Upper lobe of left lung (tissue), 6 donors: Measurements from ENCODE around the gene PECR. TPM values are rescaled to one million over a fixed set of nuclear protein-coding genes. Genes with fewer than 3 reads are reported as not detected.

Experiments
- ATAC-seq, 2 donors: fragments of 200-7000 bp; cut with Tn5 transposase; one replicate each; pipeline ENCODE4 v1.9.1; 2022; ENCODE audit warnings: mild to moderate bottlenecking in 2 of 2, moderate library complexity in 2 of 2; ENCODE audit not compliant: low FRiP score in 2 of 2
- DNase-seq, 2 donors: peaks; one replicate each; pipeline ENCODE4 v3.0.0-alpha.2; 2019 to 2020
- H3K27ac ChIP-seq, 4 donors: fragments of 200-600 bp; sonication (generic); one replicate each; pipeline ENCODE4 v1.5.1; 2016 to 2019
- H3K27me3 ChIP-seq, 4 donors: fragments of 200-600 bp; sonication (generic); one replicate each; pipeline ENCODE4 v1.5.1; 2017 to 2019
- H3K36me3 ChIP-seq, 4 donors: fragments of 200-600 bp; sonication (generic); one replicate each; pipeline ENCODE4 v1.5.1; 2016 to 2019
- H3K4me1 ChIP-seq, 4 donors: fragments of 200-600 bp; sonication (generic); one replicate each; pipeline ENCODE4 v1.5.1; 2018 to 2019
- H3K4me3 ChIP-seq, 4 donors: fragments of 200-600 bp; sonication (generic); one replicate each; pipeline ENCODE4 v1.5.1; 2017 to 2019; ENCODE audit warnings: mild to moderate bottlenecking in 2 of 4, moderate library complexity in 1 of 4
- H3K9me3 ChIP-seq, 4 donors: fragments of 200-600 bp; sonication (generic); one replicate each; pipeline ENCODE4 v1.5.1; 2018 to 2019
- CTCF ChIP-seq, 6 experiments: fragments of 450-650 bp in 4 of 6; fragments of 200-600 bp in 2 of 6; sonication (generic) in 2 of 6; IDR thresholded peaks; one replicate each; pipeline ENCODE4 v1.5.1; 2016 to 2019; ENCODE audit warnings: antibody characterized with exemption in 6 of 6
- EP300 ChIP-seq, 4 donors: sonication (generic); formaldehyde crosslinking; IDR thresholded peaks; one replicate each; pipeline ENCODE4 v1.5.1; 2017; ENCODE audit warnings: antibody characterized with exemption in 4 of 4, control low read depth in 2 of 4
- POLR2A ChIP-seq, 4 donors: fragments of 450-650 bp; IDR thresholded peaks; one replicate each; pipeline ENCODE4 v1.5.1; 2016 to 2017; ENCODE audit warnings: antibody characterized with exemption in 4 of 4, mild to moderate bottlenecking in 2 of 4
- POLR2AphosphoS5 ChIP-seq, 2 donors: sonication (generic); formaldehyde crosslinking; IDR thresholded peaks; one replicate each; pipeline ENCODE4 v1.5.1; 2017; ENCODE audit warnings: antibody characterized with exemption in 2 of 2
- WGBS, 2 donors: methylation state at CpG; one replicate each; pipeline ENCODE4 v1.1.5; 2017 to 2018; 5-methylcytosine and 5-hydroxymethylcytosine counted together
- total RNA-seq, 6 donors: library from RNA; depleted of rRNA in 4 of 6; stranded (reverse); fragments of >200 nt in 4 of 6; gene quantifications; one replicate each; pipeline versions ENCODE4 v1.1.0 to v1.2.1, GENCODE V29; 2016 to 2021
- donor health status: DM: no; HTN: no; CAD: no; lungs with moderate emphysema.
- donor health status: DM: no; HTN: yes; CAD: no; lungs with severe emphysema.

The PECR gene
- total RNA-seq, 6 donors from 2014 or later: 11.9 to 39.8 (median 20.3) TPM

- TF ChIP-seq CTCF (IDR thresholded peaks at IDR 0.05) (no peak), POLR2AphosphoS5 (IDR thresholded peaks at IDR 0.05) (no peak), EP300 (IDR thresholded peaks at IDR 0.05) (no peak), POLR2A (IDR thresholded peaks at IDR 0.05) (no peak)
- H3K4me1 ChIP-seq: peaks cover 0 to 14% (median 0%) of the 10 kb centered on the region in 4 donors
- H3K36me3 ChIP-seq: peaks cover 0 to 12% (median 4%) of the 10 kb centered on the region in 4 donors
- no peak for DNase-seq
- H3K9me3 ChIP-seq: no peaks in the 10 kb centered on the region
- no peak for ATAC-seq
- no peak overlapping the region for H3K27ac ChIP-seq
- no peak overlapping the region for H3K4me3 ChIP-seq
- WGBS, 2 donors: 69 to 83% methylated on average over 6 of the region's 6 CpGs
- H3K27me3 ChIP-seq: no peaks in the 10 kb centered on the region
Observed at GRCh38 chr2:216070195-216070594, 11.4 kb downstream of the PECR start.

- Histone ChIP-seq H3K4me3 (no peak overlapping the region), H3K27me3 (no peaks in the 10 kb centered on the region), H3K27ac (no peak overlapping the region), H3K9me3 (no peaks in the 10 kb centered on the region), H3K36me3 (peaks cover 0 to 23% (median 6%) of the 10 kb centered on the region in 4 donors), H3K4me1 (peaks cover 0 to 14% (median 0%) of the 10 kb centered on the region in 4 donors)
- 91 to 98% methylated on average over 2 of the region's 2 CpGs for WGBS, 2 donors
- no peak for TF ChIP-seq EP300 (IDR thresholded peaks at IDR 0.05)
- DNase-seq: no peak
- no peak for ATAC-seq
Observed at GRCh38 chr2:216069028-216069427, 12.6 kb downstream of the PECR start.

GRCh38 chr2:216066230-216066629, 15.4 kb downstream of the PECR start:
- no peak for TF ChIP-seq CTCF (IDR thresholded peaks at IDR 0.05)
- no peak for TF ChIP-seq POLR2AphosphoS5 (IDR thresholded peaks at IDR 0.05)
- no peak for TF ChIP-seq EP300 (IDR thresholded peaks at IDR 0.05)
- no peak for TF ChIP-seq POLR2A (IDR thresholded peaks at IDR 0.05)
- WGBS, 2 donors: 96 to 99% methylated on average over 5 of the region's 5 CpGs
- no peak for ATAC-seq
- Histone ChIP-seq H3K27ac (no peak overlapping the region), H3K36me3 (peaks cover 0 to 31% (median 7%) of the 10 kb centered on the region in 4 donors), H3K4me1 (peaks cover 0 to 7% (median 0%) of the 10 kb centered on the region in 4 donors), H3K27me3 (no peaks in the 10 kb centered on the region), H3K9me3 (no peaks in the 10 kb centered on the region), H3K4me3 (no peak overlapping the region)
- no peak for DNase-seq

GRCh38 chr2:216064665-216065064, 16.9 kb downstream of the PECR start:
- no peaks in the 10 kb centered on the region for H3K9me3 ChIP-seq
- DNase-seq (no peak), ATAC-seq (no peak)
- no peaks in the 10 kb centered on the region for H3K27me3 ChIP-seq
- no peak overlapping the region for H3K27ac ChIP-seq
- H3K4me3 ChIP-seq: no peak overlapping the region
- TF ChIP-seq CTCF (IDR thresholded peaks at IDR 0.05) (no peak), POLR2A (IDR thresholded peaks at IDR 0.05) (no peak), POLR2AphosphoS5 (IDR thresholded peaks at IDR 0.05) (no peak), EP300 (IDR thresholded peaks at IDR 0.05) (no peak)
- 82 to 89% methylated on average over 1 of the region's 1 CpG for WGBS, 2 donors
- peaks cover 0 to 36% (median 7%) of the 10 kb centered on the region in 4 donors for H3K36me3 ChIP-seq
- H3K4me1 ChIP-seq: no peaks in the 10 kb centered on the region

GRCh38 chr2:216064014-216064630, 17.5 kb downstream of the PECR start:
- no peaks in the 10 kb centered on the region for H3K4me1 ChIP-seq
- H3K27ac ChIP-seq: no peak overlapping the region

More at GRCh38 chr2:216064014-216064630, 17.5 kb downstream of the PECR start:
- Histone ChIP-seq H3K36me3 (peaks cover 0 to 36% (median 7%) of the 10 kb centered on the region in 4 donors), H3K27me3 (no peaks in the 10 kb centered on the region), H3K4me3 (no peak overlapping the region), H3K9me3 (no peaks in the 10 kb centered on the region)
- 75 to 80% methylated on average over 2 of the region's 2 CpGs for WGBS, 2 donors
- no peak for DNase-seq
- no peak for TF ChIP-seq POLR2AphosphoS5 (IDR thresholded peaks at IDR 0.05)
- no peak for TF ChIP-seq POLR2A (IDR thresholded peaks at IDR 0.05)
- no peak for TF ChIP-seq EP300 (IDR thresholded peaks at IDR 0.05)
- no peak for TF ChIP-seq CTCF (IDR thresholded peaks at IDR 0.05)
- ATAC-seq: no peak
